ENCODE data around the gene SPEM3. TPM values are rescaled to one million over a fixed set of nuclear protein-coding genes. Genes with fewer than 3 reads are reported as not detected.

Gene SPEM3
- total and polyA plus RNA-seq, 2 of the 13 experiments (the other 11 are each of a cell fraction or from before 2014, with no cell fraction given), result not detected

GRCh38 chr17:7403043-7403726, 25.5 kb upstream of the SPEM3 start (continued):
- TF ChIP-seq THRA (CRISPR knock-in tag; IDR thresholded peaks at IDR 0.05; ENCODE audit: borderline replicate concordance) (no peak; the same call in 1 of the 2 replicates), HNRNPL (IDR thresholded peaks at IDR 0.05; ENCODE audit: low read depth, low read length) (no peak), ZNF687 (CRISPR knock-in tag; IDR thresholded peaks at IDR 0.05) (peak; percentile 68), SALL1 (CRISPR knock-in tag; IDR thresholded peaks at IDR 0.05) (peak; percentile 68), CAMTA2 (CRISPR knock-in tag; IDR thresholded peaks at IDR 0.05; ENCODE audit: borderline replicate concordance) (no peak), ZNF44 (CRISPR knock-in tag; IDR thresholded peaks at IDR 0.05) (no peak), PAXIP1 (CRISPR knock-in tag; conservative IDR thresholded peaks at IDR 0.05) (peak; percentile 71), ZFP91 (CRISPR knock-in tag; IDR thresholded peaks at IDR 0.05; ENCODE audit: borderline replicate concordance) (no peak), KLF9 (CRISPR knock-in tag; IDR thresholded peaks at IDR 0.05; ENCODE audit: low read depth) (0 out of 2 replicates have a peak, but pooled peaks have one; percentile 15), TOPORS (CRISPR knock-in tag; IDR thresholded peaks at IDR 0.05) (0 out of 2 replicates have a peak, but pooled peaks have one; percentile 32), ZBTB7B (CRISPR knock-in tag; IDR thresholded peaks at IDR 0.05) (peak; percentile 25; the same call in 1 of the 2 replicates), GATAD1 (CRISPR knock-in tag; IDR thresholded peaks at IDR 0.05) (0 out of 2 replicates have a peak, but pooled peaks have one; percentile 12), ZMAT3 (CRISPR knock-in tag; conservative IDR thresholded peaks at IDR 0.05) (peak; percentile 65; the same call in 1 of the 2 replicates), ZBTB3 (CRISPR knock-in tag; IDR thresholded peaks at IDR 0.05; ENCODE audit: borderline replicate concordance, low read depth) (peak; percentile 28; the same call in 1 of the 2 replicates), RXRB (CRISPR knock-in tag; IDR thresholded peaks at IDR 0.05; ENCODE audit: borderline replicate concordance) (0 out of 2 replicates have a peak, but pooled peaks have one; percentile 33), NR2C2 (CRISPR knock-in tag; IDR thresholded peaks at IDR 0.05; ENCODE audit: borderline replicate concordance) (peak; percentile 29; the same call in 1 of the 2 replicates), RFX1 (IDR thresholded peaks at IDR 0.05) (no peak)

Measured in HepG2 (cell line).